ENCODE measurements around the gene SOX15. TPM values are rescaled to one million over a fixed set of nuclear protein-coding genes. Genes with fewer than 3 reads are reported as not detected.

SOX15 gene
- total RNA-seq, 1 experiment from 2014 or later = 0.33 TPM

DNA sequence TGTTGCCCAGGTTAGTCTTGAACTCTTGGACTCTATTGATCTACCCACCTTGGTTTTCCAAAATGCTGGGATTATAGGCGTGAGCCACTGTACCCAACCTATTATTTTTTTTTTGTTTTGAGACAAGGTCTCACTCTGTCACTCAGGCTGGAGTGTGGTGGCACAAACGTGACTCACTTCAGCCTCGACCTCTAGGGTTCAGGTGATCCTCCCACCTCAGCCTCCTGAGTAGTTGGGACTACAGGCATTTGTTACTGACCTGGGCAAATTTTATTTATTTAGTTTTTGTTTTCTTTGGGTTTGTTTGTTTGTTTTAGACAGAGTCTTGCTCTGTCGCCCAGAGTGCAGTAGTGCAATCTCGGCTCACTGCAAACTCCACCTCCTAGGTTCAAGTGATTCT lies 33.8 kb upstream of the SOX15 start:
- no TSS peak for BruUV-seq (replicated peaks)
- in situ Hi-C loops (cut with HindIII; ENCODE audit: low pct_unique_long_range_greater_than_20kb, low sequenced_read_pairs) = no loop called here
- H3K9me3 ChIP-seq (ENCODE audit: control insufficient read depth, insufficient read depth, low read depth, low read length) = no peaks in the 10 kb centered on the region
- H3K4me1 ChIP-seq (ENCODE audit: control insufficient read depth, insufficient read depth, low read length) = peaks cover 7% of the 10 kb centered on the region
- intact Hi-C loops (cut with micrococcal nuclease; ENCODE audit: unreplicated experiment) = no loop called here
- TF ChIP-seq, protein P1, sequence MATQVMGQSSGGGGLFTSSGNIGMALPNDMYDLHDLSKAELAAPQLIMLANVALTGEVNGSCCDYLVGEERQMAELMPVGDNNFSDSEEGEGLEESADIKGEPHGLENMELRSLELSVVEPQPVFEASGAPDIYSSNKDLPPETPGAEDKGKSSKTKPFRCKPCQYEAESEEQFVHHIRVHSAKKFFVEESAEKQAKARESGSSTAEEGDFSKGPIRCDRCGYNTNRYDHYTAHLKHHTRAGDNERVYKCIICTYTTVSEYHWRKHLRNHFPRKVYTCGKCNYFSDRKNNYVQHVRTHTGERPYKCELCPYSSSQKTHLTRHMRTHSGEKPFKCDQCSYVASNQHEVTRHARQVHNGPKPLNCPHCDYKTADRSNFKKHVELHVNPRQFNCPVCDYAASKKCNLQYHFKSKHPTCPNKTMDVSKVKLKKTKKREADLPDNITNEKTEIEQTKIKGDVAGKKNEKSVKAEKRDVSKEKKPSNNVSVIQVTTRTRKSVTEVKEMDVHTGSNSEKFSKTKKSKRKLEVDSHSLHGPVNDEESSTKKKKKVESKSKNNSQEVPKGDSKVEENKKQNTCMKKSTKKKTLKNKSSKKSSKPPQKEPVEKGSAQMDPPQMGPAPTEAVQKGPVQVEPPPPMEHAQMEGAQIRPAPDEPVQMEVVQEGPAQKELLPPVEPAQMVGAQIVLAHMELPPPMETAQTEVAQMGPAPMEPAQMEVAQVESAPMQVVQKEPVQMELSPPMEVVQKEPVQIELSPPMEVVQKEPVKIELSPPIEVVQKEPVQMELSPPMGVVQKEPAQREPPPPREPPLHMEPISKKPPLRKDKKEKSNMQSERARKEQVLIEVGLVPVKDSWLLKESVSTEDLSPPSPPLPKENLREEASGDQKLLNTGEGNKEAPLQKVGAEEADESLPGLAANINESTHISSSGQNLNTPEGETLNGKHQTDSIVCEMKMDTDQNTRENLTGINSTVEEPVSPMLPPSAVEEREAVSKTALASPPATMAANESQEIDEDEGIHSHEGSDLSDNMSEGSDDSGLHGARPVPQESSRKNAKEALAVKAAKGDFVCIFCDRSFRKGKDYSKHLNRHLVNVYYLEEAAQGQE (IDR thresholded peaks at IDR 0.05; ENCODE audit: insufficient read depth in 1 of 2, low read depth in 2 of 2, low read length in 1 of 2) = no peak
- no peak for TF ChIP-seq POLR2AphosphoS5 (IDR thresholded peaks at IDR 0.05; ENCODE audit: low read depth, low read length)
- no peak for TF ChIP-seq TCF7L2 (IDR thresholded peaks at IDR 0.05; ENCODE audit: low read depth, low read length)
- no peak for TF ChIP-seq CTCF (IDR thresholded peaks at IDR 0.05)
- TF ChIP-seq SIN3A (IDR thresholded peaks at IDR 0.05; ENCODE audit: borderline replicate concordance, insufficient read depth, low read depth, low read length) = no peak
- DNase-seq (ENCODE audit: low read depth, low spot score) (no peak), ATAC-seq (no peak)
- ChIA-PET CTCF (no interaction called here), POLR2A (no interaction called here)
- H3K36me3 ChIP-seq (ENCODE audit: control insufficient read depth, insufficient read depth, low read length) = no peaks in the 10 kb centered on the region
- H3K27ac ChIP-seq (ENCODE audit: low read length) = no peak overlapping the region
- no peak overlapping the region for H3K4me3 ChIP-seq (ENCODE audit: low read depth in 2 of 2, low read length in 2 of 2)
- H3K27me3 ChIP-seq (ENCODE audit: control insufficient read depth, insufficient read depth, low read length) = no peaks in the 10 kb centered on the region

GRCh38 chr17:7620835-7621234 lies 30.9 kb upstream of the SOX15 start:
- DNase-seq (ENCODE audit: low read depth, low spot score) (no peak), ATAC-seq (no peak)
- H3K4me3 ChIP-seq (ENCODE audit: low read depth in 2 of 2, low read length in 2 of 2) = no peak overlapping the region
- CTCF ChIA-PET = no interaction called here
- H3K36me3 ChIP-seq (ENCODE audit: control insufficient read depth, insufficient read depth, low read length) = no peaks in the 10 kb centered on the region
- H3K27me3 ChIP-seq (ENCODE audit: control insufficient read depth, insufficient read depth, low read length) = no peaks in the 10 kb centered on the region
- intact Hi-C loops (cut with micrococcal nuclease; ENCODE audit: unreplicated experiment) = no loop called here
- POLR2A ChIA-PET = interaction anchor here (0.6 kb wide), 1 partner anchor 81 kb away, joined by 4 read pairs; no protein-coding TSS in a partner anchor
- in situ Hi-C loops (cut with HindIII; ENCODE audit: low pct_unique_long_range_greater_than_20kb, low sequenced_read_pairs) = no loop called here
- H3K27ac ChIP-seq (ENCODE audit: low read length) = no peak overlapping the region
- no peaks in the 10 kb centered on the region for H3K9me3 ChIP-seq (ENCODE audit: control insufficient read depth, insufficient read depth, low read depth, low read length)
- TF ChIP-seq POLR2AphosphoS5 (IDR thresholded peaks at IDR 0.05; ENCODE audit: low read depth, low read length) (no peak), TCF7L2 (IDR thresholded peaks at IDR 0.05; ENCODE audit: low read depth, low read length) (no peak), SIN3A (IDR thresholded peaks at IDR 0.05; ENCODE audit: borderline replicate concordance, insufficient read depth, low read depth, low read length) (no peak), CTCF (IDR thresholded peaks at IDR 0.05) (no peak)
- TF ChIP-seq, protein P1 (IDR thresholded peaks at IDR 0.05; ENCODE audit: insufficient read depth in 1 of 2, low read depth in 2 of 2, low read length in 1 of 2) = no peak
- no peaks in the 10 kb centered on the region for H3K4me1 ChIP-seq (ENCODE audit: control insufficient read depth, insufficient read depth, low read length)
- no TSS peak for BruUV-seq (replicated peaks)
